GM19452 (cell line): ENCODE results near the gene CYP11A1.

Experiments
- ATAC-seq: cut with Tn5 transposase; IDR thresholded peaks from one replicate; pipeline ENCODE4 v1.9.1; 2021; ENCODE audit not compliant: unreplicated experiment

CYP11A1 gene

GRCh38 chr15:74304431-74304830 is 63.0 kb downstream of the CYP11A1 start:
- no peak for ATAC-seq

DNA sequence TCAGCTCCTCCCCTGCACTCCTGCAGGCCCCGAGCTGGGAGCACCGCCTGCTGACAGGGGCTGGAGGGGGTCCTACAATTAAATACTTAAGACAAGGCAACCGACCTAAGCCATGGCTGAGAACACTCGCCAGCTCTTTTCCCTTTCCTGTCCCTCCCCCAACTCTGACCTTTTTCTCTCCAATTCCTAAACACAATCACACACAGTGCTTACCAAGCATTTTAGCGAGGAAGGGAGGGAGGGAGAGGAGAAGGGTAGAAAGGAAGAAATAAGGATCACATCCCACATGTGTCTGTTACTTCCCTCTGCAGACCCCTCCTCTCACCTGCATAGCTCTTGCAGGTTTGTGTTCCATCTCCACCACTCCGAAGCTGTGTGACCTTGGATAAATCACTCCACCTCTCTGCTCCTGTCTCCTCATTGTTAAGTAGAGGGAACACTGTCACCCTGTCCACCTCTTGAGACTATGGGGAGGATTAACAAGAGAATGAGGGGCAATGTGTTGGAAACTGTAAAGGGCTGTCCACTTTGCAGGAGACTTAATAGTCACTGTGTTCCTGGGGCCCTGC is 63.6 kb downstream of the CYP11A1 start:
- no peak for ATAC-seq

DNA sequence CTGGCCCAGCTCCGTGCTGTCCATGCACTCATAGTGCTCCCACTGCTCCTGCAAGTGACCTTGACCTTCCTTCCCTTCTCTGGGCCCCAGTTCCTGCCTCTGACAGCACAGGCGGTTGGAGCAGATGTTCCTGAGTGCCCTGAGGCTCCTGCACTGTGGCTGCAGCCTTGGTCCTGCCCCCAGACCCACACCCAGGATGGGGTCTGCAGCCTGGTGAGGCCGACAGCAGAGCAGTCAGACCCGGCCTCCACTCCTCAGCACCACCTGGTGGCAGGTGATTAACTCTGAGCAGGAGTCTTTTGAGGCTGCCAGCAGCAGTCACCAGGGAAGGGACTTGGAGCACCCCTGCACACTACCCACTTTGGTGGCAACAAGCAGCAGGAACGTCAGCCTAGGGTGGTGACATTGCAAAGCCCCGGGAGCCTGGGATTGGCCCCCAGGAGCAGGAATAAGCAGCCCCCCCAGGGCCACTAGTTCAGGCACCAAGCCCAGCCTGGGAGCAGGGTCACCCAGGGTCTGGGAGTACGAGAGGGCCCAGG is 64.6 kb downstream of the CYP11A1 start:
- no peak for ATAC-seq

DNA sequence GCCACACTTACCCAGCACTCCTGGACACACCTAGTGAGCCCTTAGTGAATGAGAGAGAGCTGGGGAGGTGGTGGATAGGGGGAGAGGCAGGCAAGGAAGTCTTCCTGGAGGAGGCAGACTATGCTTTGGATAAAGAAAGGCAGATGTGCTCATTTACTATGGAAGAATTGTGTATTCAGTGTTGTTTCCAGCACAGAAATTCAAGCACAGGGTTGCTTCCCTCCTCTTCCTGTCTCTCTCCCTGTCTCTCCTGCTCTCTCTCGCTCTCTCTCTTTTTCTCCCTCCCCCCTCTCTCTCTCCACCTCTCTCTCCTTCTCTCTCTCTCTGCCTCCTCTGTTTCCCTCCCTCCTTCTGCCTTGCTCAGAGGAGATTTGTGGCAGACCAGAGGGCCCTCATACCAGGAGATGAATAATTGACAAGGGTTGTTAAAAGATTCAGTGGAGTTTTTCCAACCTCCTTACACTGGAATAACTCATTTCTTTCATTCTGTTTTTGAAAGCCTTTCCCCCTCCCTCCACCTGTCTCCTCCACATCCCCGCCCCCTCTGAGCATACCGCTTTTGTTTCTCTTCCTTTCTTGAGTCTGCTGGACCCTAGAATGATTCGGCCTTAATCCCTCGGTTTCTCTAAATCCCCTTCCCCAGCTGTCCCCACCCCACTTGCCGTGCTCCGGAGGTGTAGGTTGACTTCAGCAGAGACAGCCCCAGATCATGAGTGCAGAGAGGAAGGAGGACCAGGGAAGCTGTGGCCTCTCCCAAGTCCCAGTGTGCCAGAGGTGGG is 65.7 kb downstream of the CYP11A1 start:
- no peak for ATAC-seq

DNA sequence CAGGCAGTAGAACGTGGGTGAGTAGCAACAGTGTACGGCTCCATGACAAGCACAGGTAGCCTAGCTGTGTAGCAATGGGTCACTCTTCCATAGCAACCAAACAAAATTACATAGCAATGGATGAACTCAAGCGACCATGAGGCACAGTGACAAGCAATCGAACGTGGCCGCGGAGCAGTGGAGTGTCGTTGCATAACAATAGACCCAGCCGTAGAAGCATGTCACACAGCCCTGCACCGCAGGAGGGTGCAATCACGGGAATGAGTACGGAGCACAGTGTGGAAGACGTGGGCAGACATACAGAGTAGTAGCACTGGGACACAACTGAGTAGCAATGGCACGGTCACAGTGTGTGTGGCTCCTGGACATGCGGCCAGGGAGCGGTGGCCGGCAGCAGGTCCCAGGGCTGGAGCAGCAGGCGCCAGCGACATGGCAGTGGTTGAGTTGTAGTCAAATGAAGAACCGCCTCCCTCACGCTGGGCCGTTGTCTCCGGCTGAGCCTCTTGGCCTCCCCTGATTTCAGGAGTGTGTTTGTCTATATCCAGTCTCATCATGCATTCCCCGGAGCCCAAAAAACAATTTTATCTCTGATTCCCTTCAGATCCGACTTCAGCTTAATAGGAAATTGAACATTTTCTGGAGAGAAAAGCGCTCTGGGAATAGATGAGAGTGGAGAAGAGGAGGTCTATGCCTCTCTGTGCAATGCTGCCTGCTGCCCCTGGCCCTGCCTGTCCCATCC is 67.2 kb downstream of the CYP11A1 start:
- ATAC-seq = no peak

- ATAC-seq = no peak
Observed at GRCh38 chr15:74297887-74298286, 69.6 kb downstream of the CYP11A1 start.

DNA sequence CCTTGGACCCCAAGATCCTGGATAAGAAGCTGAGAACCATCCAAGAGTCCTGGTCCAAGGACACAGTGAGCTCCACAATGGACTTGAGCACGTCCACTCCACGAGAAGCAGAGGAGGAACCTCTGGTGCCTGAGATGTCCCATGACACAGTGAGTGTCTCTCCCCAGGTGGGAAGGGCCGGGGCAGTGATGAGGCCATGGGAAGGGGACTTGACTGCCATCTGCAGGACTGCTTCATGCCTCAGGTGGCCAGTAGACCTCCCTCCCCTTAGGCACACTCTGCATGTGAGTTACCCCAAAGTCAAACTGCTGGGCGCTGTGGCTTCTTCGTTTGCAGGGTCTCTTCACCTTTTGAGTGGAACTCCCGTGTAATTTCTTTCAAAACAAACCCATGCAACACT is 71.6 kb downstream of the CYP11A1 start:
- ATAC-seq = no peak

GRCh38 chr15:74294010-74294409 is 73.4 kb downstream of the CYP11A1 start:
- ATAC-seq = no peak

GRCh38 chr15:74293021-74293810 is 74.2 kb downstream of the CYP11A1 start:
- ATAC-seq = no peak

- no peak for ATAC-seq
Observed at GRCh38 chr15:74291101-74292071, 76.1 kb downstream of the CYP11A1 start.

- ATAC-seq = no peak
Observed at GRCh38 chr15:74290645-74291044, 76.8 kb downstream of the CYP11A1 start.

- no peak for ATAC-seq
Observed at GRCh38 chr15:74289671-74290070, 77.8 kb downstream of the CYP11A1 start.
